SIG-M5 treated with dmso at 0.1 percent for 504 hours (cell line): ENCODE data around the gene PLCZ1.
"Not testable (repeated sequence)": the region's sequence is repeated elsewhere in the genome, so short reads cannot be mapped to it uniquely, and the experiment has no call there.

Experiments
- DNase-seq: peaks from one replicate; lab custom pipeline; 2025; ENCODE audit not compliant: unreplicated experiment; lab: John Stamatoyannopoulos, UW

Gene PLCZ1

GRCh38 chr12:18703911-18704310, 33.9 kb downstream of the PLCZ1 start:
- no peak for DNase-seq

- no peak for DNase-seq
These were observed 34.5 kb downstream of the PLCZ1 start for GRCh38 chr12:18703321-18703720.

GRCh38 chr12:18700271-18700670, 37.5 kb downstream of the PLCZ1 start:
- DNase-seq = no peak

- no peak for DNase-seq
These were observed 40.7 kb downstream of the PLCZ1 start for GRCh38 chr12:18696971-18697602.

- not testable (repeated sequence) for DNase-seq
These were observed 43.8 kb downstream of the PLCZ1 start for GRCh38 chr12:18693986-18694385.

GRCh38 chr12:18690653-18691052, 47.2 kb downstream of the PLCZ1 start:
- no peak for DNase-seq

- no peak for DNase-seq
These were observed 48.0 kb downstream of the PLCZ1 start for GRCh38 chr12:18689771-18690170.

- DNase-seq = no peak
These were observed 53.4 kb downstream of the PLCZ1 start for GRCh38 chr12:18684430-18684829.

GRCh38 chr12:18683327-18684013, 54.3 kb downstream of the PLCZ1 start:
- DNase-seq = no peak

- no peak for DNase-seq
These were observed 56.0 kb downstream of the PLCZ1 start for GRCh38 chr12:18681818-18682217.

GRCh38 chr12:18676996-18677588, 60.7 kb downstream of the PLCZ1 start:
- no peak for DNase-seq

GRCh38 chr12:18676141-18676540, 61.7 kb downstream of the PLCZ1 start:
- no peak for DNase-seq

GRCh38 chr12:18658829-18659228, 79.0 kb downstream of the PLCZ1 start:
- DNase-seq = no peak

- DNase-seq = no peak
These were observed 79.6 kb downstream of the PLCZ1 start for GRCh38 chr12:18658179-18658578.

GRCh38 chr12:18655351-18655750, 82.5 kb downstream of the PLCZ1 start:
- DNase-seq = no peak

GRCh38 chr12:18653465-18653864, 84.3 kb downstream of the PLCZ1 start:
- DNase-seq = no peak

- no peak for DNase-seq
These were observed 85.2 kb downstream of the PLCZ1 start for GRCh38 chr12:18652596-18652995.

- no peak for DNase-seq
These were observed 86.3 kb downstream of the PLCZ1 start for GRCh38 chr12:18651525-18651924.

- no peak for DNase-seq
These were observed 91.4 kb downstream of the PLCZ1 start for GRCh38 chr12:18646286-18646890.

GRCh38 chr12:18644564-18644963, 93.2 kb downstream of the PLCZ1 start:
- no peak for DNase-seq

- no peak for DNase-seq
These were observed 94.1 kb downstream of the PLCZ1 start for GRCh38 chr12:18643681-18644080.

GRCh38 chr12:18640321-18640955, 97.4 kb downstream of the PLCZ1 start:
- DNase-seq = no peak
